A172 (cell line): ENCODE results near the gene SMYD4. TPM values are rescaled to one million over a fixed set of nuclear protein-coding genes. Genes with fewer than 3 reads are reported as not detected.
"Not testable (repeated sequence)": the region's sequence is repeated elsewhere in the genome, so short reads cannot be mapped to it uniquely, and the experiment has no call there.

ENCODE experiments used
- DNase-seq: peaks from one replicate; pipeline ENCODE4 v3.0.0-alpha.2; 2015; ENCODE audit warnings: low spot score
- total RNA-seq: library from RNA; depleted of rRNA; stranded (reverse); fragments of >200 nt; shearing (Covaris generic); gene quantifications from 2 replicates; pipeline ENCODE4 v1.2.3, GENCODE V29; 2014; rRNA removed

Gene SMYD4
- total RNA-seq, result 5.1 and 7.7 TPM in 2 replicates

DNA sequence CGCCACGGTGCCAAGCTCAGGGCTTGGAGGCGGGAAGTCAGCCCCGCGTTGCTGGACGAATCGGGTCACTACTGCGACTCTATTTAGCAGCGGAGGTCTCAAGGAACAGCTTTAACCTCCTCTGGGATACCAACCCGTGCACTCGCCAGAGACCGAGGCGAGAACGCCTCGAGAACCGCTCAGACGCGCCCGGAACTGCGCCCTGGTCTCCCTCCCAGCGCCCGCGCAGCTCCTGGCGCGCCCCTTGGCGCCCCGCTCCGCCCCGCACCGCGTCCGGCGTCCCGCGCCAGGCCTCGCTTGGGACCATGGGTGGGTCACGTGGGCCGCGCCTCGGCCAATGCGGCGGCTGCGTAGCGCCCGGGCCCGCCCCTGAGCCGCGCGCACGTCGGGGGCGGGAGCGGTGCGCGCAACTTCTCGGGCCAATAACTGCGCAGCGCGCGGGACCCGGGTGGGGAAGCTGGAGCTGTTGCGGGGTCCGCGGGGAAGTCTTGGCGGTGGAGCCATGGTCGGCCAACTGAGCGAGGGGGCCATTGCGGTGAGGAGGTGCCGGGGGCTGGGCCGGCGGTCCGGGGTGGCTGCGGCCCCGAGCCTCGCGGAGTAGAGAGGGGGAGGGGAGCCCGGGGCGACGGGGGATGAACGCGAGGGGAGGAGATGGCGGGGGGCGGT lies at the start of gene SMYD4, which contains the start of gene RPA1:
SMYD4 (minus strand) TSS at position 311 of the 666 bp plus-strand sequence. CDS start 1,908 bp downstream, outside the sequence.
RPA1 (plus strand) TSS at position 414 of the 666 bp plus-strand sequence; CDS start at position 503, 89 bp downstream.
- peak; percentile 68 for DNase-seq

DNA sequence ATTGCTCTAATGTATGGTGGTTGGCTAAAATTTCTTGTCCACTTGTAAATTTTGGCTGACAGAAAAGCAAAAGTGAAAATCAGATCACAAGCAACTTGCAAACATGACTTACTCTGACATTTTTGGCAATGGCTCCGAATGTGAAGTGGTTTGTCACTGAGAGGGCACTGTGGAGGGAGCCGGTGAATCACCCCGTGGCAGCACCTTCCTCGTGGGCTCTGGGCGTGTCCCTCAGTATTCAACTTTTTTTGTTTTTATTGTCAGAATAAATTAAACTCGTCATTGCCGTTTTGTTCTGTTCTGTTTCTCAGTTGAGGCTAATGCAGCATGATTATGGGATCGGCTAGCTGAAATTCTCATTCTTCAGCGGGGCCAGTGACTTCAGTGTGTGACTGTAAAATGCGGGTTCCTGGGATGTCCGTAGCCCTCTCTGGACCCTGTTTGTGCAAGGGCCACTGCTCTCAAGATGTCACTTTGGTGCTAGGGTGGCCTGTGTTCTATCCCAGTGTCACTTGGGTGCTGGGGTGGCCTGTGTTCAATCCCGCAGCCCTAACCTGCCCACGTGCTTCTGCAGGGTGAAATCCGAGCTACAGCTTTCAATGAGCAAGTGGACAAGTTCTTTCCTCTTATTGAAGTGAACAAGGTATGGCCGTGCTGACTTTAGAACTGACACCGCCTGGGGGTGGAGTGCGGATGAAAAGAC lies 48.9 kb upstream of the SMYD4 start:
- DNase-seq, result peak; percentile 47

- no peak for DNase-seq
Measured at GRCh38 chr17:1875597-1875996, 45.9 kb upstream of the SMYD4 start.

- DNase-seq, result no peak
Measured at GRCh38 chr17:1873418-1873817, 43.7 kb upstream of the SMYD4 start.

DNA sequence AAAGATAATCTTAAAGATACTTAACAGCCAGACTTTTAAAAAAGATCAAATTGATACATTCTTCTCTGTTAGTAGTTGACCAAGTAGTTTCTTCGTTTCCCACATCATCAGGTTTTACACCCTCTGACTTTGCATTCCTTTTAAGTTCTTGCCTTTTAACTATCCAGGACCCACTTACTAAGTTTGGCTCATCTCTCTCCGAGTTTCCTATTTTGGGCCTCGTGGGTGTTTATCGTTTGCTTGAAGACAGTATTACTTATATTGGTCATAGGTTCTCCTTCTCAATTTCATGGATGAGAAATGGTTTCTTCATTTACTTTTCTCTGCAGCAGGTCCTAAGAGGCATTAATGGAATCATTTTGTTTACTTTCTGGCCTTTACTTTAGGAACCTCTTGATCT lies 43.3 kb upstream of the SMYD4 start:
- DNase-seq, result no peak

GRCh38 chr17:1872254-1872653 lies 42.6 kb upstream of the SMYD4 start:
- no peak for DNase-seq

- no peak for DNase-seq
Measured at GRCh38 chr17:1871756-1872155, 42.1 kb upstream of the SMYD4 start.

DNA sequence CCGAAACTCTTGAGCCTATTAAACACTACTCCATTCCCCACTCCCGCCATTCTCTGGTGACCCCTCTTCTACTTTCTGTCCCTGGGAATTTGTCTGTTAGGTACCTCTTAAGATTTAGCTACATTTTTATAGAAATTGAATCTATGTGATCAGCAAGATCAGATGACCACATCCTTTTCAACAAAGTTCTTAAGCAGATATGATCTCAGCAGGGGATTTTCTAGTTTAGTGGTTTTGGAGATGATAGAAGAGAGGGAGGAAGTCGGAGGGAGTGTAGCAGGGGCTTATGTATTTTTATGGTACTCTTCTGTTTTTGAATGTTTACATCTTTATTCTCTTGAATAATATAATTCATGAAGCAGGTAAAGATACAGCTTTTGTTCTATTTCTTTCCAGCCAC lies 40.9 kb upstream of the SMYD4 start:
- DNase-seq, result no peak

- DNase-seq, result no peak
Measured at GRCh38 chr17:1868090-1868489, 38.4 kb upstream of the SMYD4 start.

- no peak for DNase-seq
Measured at GRCh38 chr17:1867307-1867706, 37.6 kb upstream of the SMYD4 start.

- DNase-seq, result peak; percentile 54
Measured at GRCh38 chr17:1865252-1866037, 35.7 kb upstream of the SMYD4 start.

- no peak for DNase-seq
Measured at GRCh38 chr17:1861391-1862010, 31.8 kb upstream of the SMYD4 start.

DNA sequence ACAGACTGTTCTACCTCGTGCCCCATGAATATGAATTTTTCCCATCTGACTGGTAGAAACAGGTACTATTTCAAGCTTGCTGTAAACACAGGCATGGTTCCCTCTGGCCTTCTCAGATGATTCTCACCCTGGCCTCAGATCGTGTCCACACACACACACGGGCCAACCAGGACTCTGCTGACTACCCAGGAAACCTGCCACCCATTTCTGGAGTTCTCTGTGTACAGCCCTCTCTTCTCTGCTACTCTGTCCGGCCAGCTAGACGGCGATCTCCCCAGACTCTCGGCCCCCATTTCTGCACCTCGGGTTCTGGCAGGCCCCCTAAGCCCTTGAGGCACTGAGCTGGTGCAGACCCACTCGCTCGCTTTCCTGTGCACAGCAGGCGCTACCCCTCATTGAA lies 31.3 kb upstream of the SMYD4 start:
- DNase-seq, result no peak

GRCh38 chr17:1856462-1856861 lies 26.8 kb upstream of the SMYD4 start:
- not testable (repeated sequence) for DNase-seq

- no peak for DNase-seq
Measured at GRCh38 chr17:1853698-1854097, 24.0 kb upstream of the SMYD4 start.

- no peak for DNase-seq
Measured at GRCh38 chr17:1852327-1852726, 22.6 kb upstream of the SMYD4 start.

DNA sequence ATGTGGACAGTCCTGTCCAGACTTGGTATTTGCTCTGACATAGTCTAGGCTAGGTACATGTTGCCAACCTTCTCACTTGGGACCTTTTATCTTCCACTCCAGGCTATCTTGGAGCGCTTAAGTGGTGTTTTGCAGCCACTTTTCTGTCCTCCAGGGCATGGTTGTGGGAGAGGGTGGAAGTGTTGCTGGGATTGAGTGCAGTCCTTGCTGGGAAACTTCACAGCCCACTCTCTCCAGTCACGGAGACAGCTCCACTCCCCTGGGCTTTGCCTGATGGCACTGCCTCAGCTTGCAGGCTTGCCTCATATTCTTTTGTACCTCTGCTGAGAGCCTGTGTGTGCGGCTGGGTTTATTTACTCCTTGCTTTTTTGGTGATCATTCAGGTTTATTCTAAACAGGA lies 17.5 kb upstream of the SMYD4 start:
- no peak for DNase-seq

DNA sequence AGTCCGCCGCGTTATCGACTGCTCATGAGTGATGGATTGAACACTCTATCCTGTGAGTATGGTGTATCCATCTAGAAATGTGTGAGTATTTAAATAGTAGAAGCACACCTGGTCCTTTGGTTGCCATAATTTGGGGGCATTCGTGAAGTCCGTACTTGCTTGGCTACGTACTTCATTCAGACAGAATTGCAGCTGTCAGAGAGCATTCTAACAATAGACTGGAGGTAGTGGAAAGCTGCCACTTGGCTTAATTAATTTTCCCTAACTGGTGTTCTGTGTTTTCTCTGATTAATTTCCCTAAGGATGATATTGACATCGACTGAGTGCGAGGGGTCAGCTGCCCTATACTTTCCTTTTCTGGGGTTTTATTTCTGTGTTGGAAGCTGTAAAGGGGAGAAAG lies 14.2 kb upstream of the SMYD4 start:
- DNase-seq, result no peak

- DNase-seq, result no peak
Measured at GRCh38 chr17:1839516-1839915, 9.8 kb upstream of the SMYD4 start.

GRCh38 chr17:1834380-1835149 lies 4.9 kb upstream of the SMYD4 start:
- DNase-seq, result no peak

DNA sequence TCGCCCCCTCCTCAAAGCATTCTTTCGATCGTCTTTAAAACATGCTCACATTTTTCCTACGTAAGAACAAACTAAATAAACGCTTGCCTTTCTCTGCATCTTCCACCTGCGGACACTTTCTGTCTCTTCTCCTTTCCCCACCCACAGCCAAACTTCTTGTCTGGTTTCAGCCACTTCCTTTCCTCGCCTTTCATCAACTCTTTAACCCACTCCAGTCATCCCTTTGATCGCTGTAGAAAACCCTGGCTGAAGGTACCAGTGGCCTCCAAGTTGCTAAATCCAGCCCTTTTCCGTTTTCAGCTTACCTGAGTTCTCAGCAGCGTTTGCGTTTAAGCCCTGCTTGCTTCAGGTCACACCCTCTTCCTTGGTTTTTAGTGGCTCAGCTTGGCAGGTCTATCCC lies 586 bp upstream of the SMYD4 start:
- peak; percentile 26 for DNase-seq
